Caco-2 (cell line): ENCODE measurements around the gene PRKAA1. TPM values are rescaled to one million over a fixed set of nuclear protein-coding genes. Genes with fewer than 3 reads are reported as not detected.
"Not testable (repeated sequence)": the region's sequence is repeated elsewhere in the genome, so short reads cannot be mapped to it uniquely, and the experiment has no call there.

Experiments
- BruUV-seq: library from RNA; stranded (reverse); fragments of 400-500 nt; replicated peaks from 2 replicates; lab custom pipeline; 2021; lab: Mats Ljungman, UMichigan
- CTCF ChIA-PET: fragments of 300-600 bp; sonication (Branson Sonifier 250); formaldehyde crosslinking; loops from one replicate; lab custom pipeline; 2022; ENCODE audit warnings: antibody characterized with exemption; lab: Charles Lee
- POLR2A ChIA-PET: fragments of 300-600 bp; sonication (Branson Sonifier 250); formaldehyde crosslinking; loops from one replicate; lab custom pipeline; 2022; ENCODE audit warnings: antibody characterized with exemption; lab: Charles Lee
- DNase-seq, 2 experiments: peaks; one replicate each; pipeline versions ENCODE4 v3.0.0 to v3.0.0-alpha.2; 2020 to 2022
- H3K27me3 ChIP-seq: replicated peaks from 2 replicates; pipeline ENCODE4 v1.6.0; 2011; ENCODE audit warnings: low read length; ENCODE audit not compliant: control insufficient read depth, insufficient read depth
- H3K36me3 ChIP-seq: 2 replicates; pipeline ENCODE4 v1.5.1; 2011; ENCODE audit warnings: low read length; ENCODE audit not compliant: control insufficient read depth, insufficient read depth
- H3K4me1 ChIP-seq: fragments of 250-450 bp; sonication (Bioruptor Pico); 2 replicates; pipeline ENCODE4 v1.5.1; 2020; ENCODE audit warnings: mild to moderate bottlenecking
- H3K4me3 ChIP-seq: 2 replicates; pipeline ENCODE4 v1.5.1; 2011; ENCODE audit warnings: low read depth, mild to moderate bottlenecking, control low read depth, low read length
- H3K9me3 ChIP-seq: fragments of 250-450 bp; sonication (Bioruptor Pico); 2 replicates; pipeline ENCODE4 v1.5.1; 2020; ENCODE audit warnings: mild to moderate bottlenecking, moderate library complexity
- H3K27ac Mint-ChIP-seq: one replicate; pipeline ENCODE4 v1.8.0; 2022; ENCODE audit warnings: mixed read lengths; ENCODE audit not compliant: unreplicated experiment
- H3K27me3 Mint-ChIP-seq: one replicate; pipeline ENCODE4 v1.8.0; 2022; ENCODE audit warnings: mixed read lengths; ENCODE audit not compliant: insufficient read depth, unreplicated experiment
- H3K36me3 Mint-ChIP-seq: one replicate; pipeline ENCODE4 v1.8.0; 2022; ENCODE audit warnings: mild to moderate bottlenecking, mixed read lengths; ENCODE audit not compliant: insufficient read depth, unreplicated experiment
- H3K4me1 Mint-ChIP-seq: one replicate; pipeline ENCODE4 v1.8.0; 2022; ENCODE audit warnings: low read depth, mixed read lengths; ENCODE audit not compliant: unreplicated experiment
- H3K4me3 Mint-ChIP-seq: one replicate; pipeline ENCODE4 v1.8.0; 2022; ENCODE audit warnings: mild to moderate bottlenecking, moderate library complexity, mixed read lengths; ENCODE audit not compliant: unreplicated experiment
- H3K9me3 Mint-ChIP-seq: one replicate; pipeline ENCODE4 v1.8.0; 2022; ENCODE audit warnings: mixed read lengths; ENCODE audit not compliant: unreplicated experiment
- CTCF ChIP-seq, 2 experiments: fragments of 200-600 bp in 1 of 2; IDR thresholded peaks; 1 replicate in 1 of 2; 2 replicates in 1 of 2; pipeline versions ENCODE4 v1.5.1 to v1.8.0; 2011 to 2022; ENCODE audit warnings: antibody characterized with exemption in 1 of 2, control low read depth in 1 of 2, inconsistent platforms in 1 of 2, low read depth in 1 of 2, low read length in 1 of 2, mild to moderate bottlenecking in 1 of 2, moderate library complexity in 1 of 2; ENCODE audit not compliant: insufficient read depth in 1 of 2, severe bottlenecking in 1 of 2, unreplicated experiment in 1 of 2
- intact Hi-C: fragments of 100-400 bp; cut with micrococcal nuclease; formaldehyde crosslinking; loops from one replicate; pipeline ENCODE4 v1.10.0; 2022; ENCODE audit not compliant: unreplicated experiment
- total RNA-seq: library from RNA; stranded (reverse); gene quantifications from 2 replicates; pipeline ENCODE4 v1.2.3, GENCODE V29; 2022

Gene PRKAA1
- total RNA-seq, 1 experiment from 2014 or later, result 64.6 TPM

- no peak for DNase-seq
- no peak overlapping the region for H3K4me3 ChIP-seq
- no peak for TF ChIP-seq CTCF (IDR thresholded peaks at IDR 0.05; ENCODE audit: insufficient read depth in 1 of 2, low read depth in 1 of 2, low read length in 1 of 2, severe bottlenecking in 1 of 2, unreplicated experiment in 1 of 2)
- Mint-ChIP-seq H3K9me3 (peaks cover 7% of the 10 kb centered on the region), H3K36me3 (peaks cover 4% of the 10 kb centered on the region), H3K4me1 (no peaks in the 10 kb centered on the region), H3K4me3 (no peak overlapping the region), H3K27me3 (no peaks in the 10 kb centered on the region), H3K27ac (no peak overlapping the region)
- no peaks in the 10 kb centered on the region for H3K27me3 ChIP-seq
- peaks cover 6% of the 10 kb centered on the region; the same call in 1 of the 2 replicates for H3K4me1 ChIP-seq
- 0 out of 2 replicates have a peak, but pooled peaks cover 3% of the 10 kb centered on the region for H3K9me3 ChIP-seq
- POLR2A ChIA-PET, result no interaction called here
- no peaks in the 10 kb centered on the region for H3K36me3 ChIP-seq
- no TSS peak for BruUV-seq
- intact Hi-C loops, result no loop called here
- CTCF ChIA-PET, result no interaction called here
Observed at GRCh38 chr5:40716000-40716399, 82.2 kb downstream of the PRKAA1 start.

- no peaks in the 10 kb centered on the region for H3K27me3 ChIP-seq
- no peak for DNase-seq
- H3K4me3 ChIP-seq, result no peak overlapping the region
- POLR2A ChIA-PET, result no interaction called here
- peaks cover 1% of the 10 kb centered on the region for H3K9me3 Mint-ChIP-seq
- no peaks in the 10 kb centered on the region for H3K27me3 Mint-ChIP-seq
- H3K4me3 Mint-ChIP-seq, result no peak overlapping the region
- no peaks in the 10 kb centered on the region for H3K4me1 Mint-ChIP-seq
- CTCF ChIA-PET, result no interaction called here
- no TSS peak for BruUV-seq
- H3K4me1 ChIP-seq, result no peaks in the 10 kb centered on the region
- H3K36me3 Mint-ChIP-seq, result no peaks in the 10 kb centered on the region
- intact Hi-C loops, result no loop called here
- no peak overlapping the region for H3K27ac Mint-ChIP-seq
- TF ChIP-seq CTCF (IDR thresholded peaks at IDR 0.05; ENCODE audit: insufficient read depth in 1 of 2, low read depth in 1 of 2, low read length in 1 of 2, severe bottlenecking in 1 of 2, unreplicated experiment in 1 of 2), result no peak
- no peaks in the 10 kb centered on the region for H3K36me3 ChIP-seq
- H3K9me3 ChIP-seq, result 0 out of 2 replicates have a peak, but pooled peaks cover 4% of the 10 kb centered on the region
Observed at GRCh38 chr5:40714001-40714400, 84.2 kb downstream of the PRKAA1 start.

GRCh38 chr5:40710575-40710974 is 87.6 kb downstream of the PRKAA1 start:
- intact Hi-C loops, H3K36me3 ChIP-seq, H3K27ac Mint-ChIP-seq, CTCF ChIA-PET, H3K9me3 ChIP-seq, H3K4me3 Mint-ChIP-seq, DNase-seq, H3K4me1 Mint-ChIP-seq, H3K4me1 ChIP-seq, H3K4me3 ChIP-seq, H3K27me3 Mint-ChIP-seq, BruUV-seq, H3K27me3 ChIP-seq, H3K36me3 Mint-ChIP-seq, POLR2A ChIA-PET, H3K9me3 Mint-ChIP-seq: not testable (repeated sequence)

Other genes with a start within 250 kb of the PRKAA1 start
- 0.16 TPM in 1 of 2 replicates, not detected in the other for gene PTGER4, start 118.5 kb downstream of the PRKAA1 start, total RNA-seq
- 8.6 and 10.4 TPM in 2 replicates for gene TTC33, start 42.4 kb downstream of the PRKAA1 start, total RNA-seq
- gene RPL37, start 36.8 kb upstream of the PRKAA1 start, total RNA-seq, result 1,699 and 1,723 TPM in 2 replicates
- 0.14 and 0.26 TPM in 2 replicates for gene CARD6, start 43.0 kb upstream of the PRKAA1 start, total RNA-seq
- 0.63 TPM in 1 of 2 replicates, not detected in the other for gene C7, start 111.1 kb upstream of the PRKAA1 start, total RNA-seq